Parathyroid adenoma (tissue), 2 donors: Measurements from ENCODE around the gene RNF13.
A peak's percentile ranks its signal among the peaks of the same experiment; 100 is the strongest.

Source experiments
- H2AFZ ChIP-seq: fragments of 300-600 bp; sonication (generic); one replicate; pipeline ENCODE4 v1.7.0; 2017; ENCODE audit warnings: antibody characterized with exemption, mild to moderate bottlenecking
- H3K27ac ChIP-seq: fragments of 300-600 bp; sonication (generic); one replicate; pipeline ENCODE4 v1.7.0; 2017
- H3K27me3 ChIP-seq: fragments of 300-600 bp; sonication (generic); one replicate; pipeline ENCODE4 v1.7.0; 2017; ENCODE audit warnings: low read length; ENCODE audit not compliant: control insufficient read depth, insufficient read depth
- H3K36me3 ChIP-seq: fragments of 300-600 bp; sonication (generic); one replicate; pipeline ENCODE4 v1.7.0; 2017; ENCODE audit warnings: low read length; ENCODE audit not compliant: control insufficient read depth, insufficient read depth
- H3K4me1 ChIP-seq: fragments of 300-600 bp; sonication (generic); one replicate; pipeline ENCODE4 v1.7.0; 2017; ENCODE audit warnings: control low read depth
- H3K4me2 ChIP-seq: fragments of 300-600 bp; sonication (generic); one replicate; pipeline ENCODE4 v1.7.0; 2017; ENCODE audit warnings: low read length
- H3K4me3 ChIP-seq: fragments of 300-600 bp; sonication (generic); one replicate; pipeline ENCODE4 v1.7.0; 2017; ENCODE audit warnings: low read depth, low read length
- H3K79me2 ChIP-seq: fragments of 300-600 bp; sonication (generic); one replicate; pipeline ENCODE4 v1.7.0; 2017; ENCODE audit warnings: control low read depth
- H3K9ac ChIP-seq: fragments of 300-600 bp; sonication (generic); one replicate; pipeline ENCODE4 v1.7.0; 2017; ENCODE audit warnings: mild to moderate bottlenecking
- H3K9me3 ChIP-seq: fragments of 300-600 bp; sonication (generic); one replicate; pipeline ENCODE4 v1.7.0; 2017; ENCODE audit warnings: low read length; ENCODE audit not compliant: control insufficient read depth
- TF ChIP-seq, protein P1 (sequence below): fragments of 300-600 bp; sonication (generic); IDR thresholded peaks from one replicate; pipeline ENCODE4 v1.7.0; 2017; ENCODE audit warnings: antibody characterized with exemption, mild to moderate bottlenecking
- donor health status: primary hyperparathyroidism.

Gene RNF13

DNA sequence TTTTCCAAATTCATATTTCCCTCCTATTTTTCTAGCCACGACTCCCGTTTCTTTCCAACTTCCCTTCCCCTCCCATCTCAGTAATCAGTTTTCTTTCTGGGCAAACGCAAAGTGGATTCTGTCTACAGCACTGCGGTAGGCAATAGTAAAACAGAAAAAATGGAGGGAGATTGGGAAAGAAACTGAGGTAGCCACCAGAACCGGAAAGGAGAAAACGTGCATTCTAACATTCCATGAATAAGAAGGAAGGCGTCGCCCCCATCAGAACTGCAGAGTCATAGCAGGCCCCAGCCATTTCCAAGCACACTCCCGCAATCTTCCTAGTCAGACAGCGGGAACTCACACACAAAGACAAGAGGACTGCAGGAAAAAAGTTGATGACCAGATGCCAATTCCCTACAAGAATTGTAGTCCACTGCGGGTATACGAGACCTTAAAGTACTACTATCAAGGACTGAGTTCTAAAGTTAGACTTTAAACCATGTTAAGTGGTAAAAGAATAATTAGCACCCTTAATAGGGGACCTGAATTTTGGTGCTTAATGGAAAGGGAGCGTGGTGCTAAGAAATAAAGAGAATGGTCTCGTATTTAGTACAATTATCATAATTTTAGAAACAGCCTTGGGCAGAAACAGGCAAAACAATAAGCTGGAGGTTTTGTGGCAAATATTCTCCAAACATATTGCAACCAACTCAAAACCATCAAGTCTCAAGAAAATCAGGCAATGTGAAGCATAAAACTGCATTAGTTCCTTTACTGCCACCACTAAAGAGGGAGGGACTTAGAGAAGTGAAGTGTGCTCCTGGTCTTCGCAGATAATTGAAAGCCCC is 156.3 kb downstream of the RNF13 start:
- Histone ChIP-seq H3K36me3 (no peaks in the 10 kb centered on the region), H3K4me3 (peak overlapping the region; percentile 65), H3K4me1 (no peaks in the 10 kb centered on the region), H3K27me3 (no peaks in the 10 kb centered on the region), H3K4me2 (peak overlapping the region; percentile 84), H3K9me3 (no peaks in the 10 kb centered on the region), H2AFZ (peak overlapping the region; percentile 90), H3K27ac (peak overlapping the region; percentile 86), H3K9ac (no peak overlapping the region), H3K79me2 (peaks cover 9% of the 10 kb centered on the region)
- TF ChIP-seq, protein P1, sequence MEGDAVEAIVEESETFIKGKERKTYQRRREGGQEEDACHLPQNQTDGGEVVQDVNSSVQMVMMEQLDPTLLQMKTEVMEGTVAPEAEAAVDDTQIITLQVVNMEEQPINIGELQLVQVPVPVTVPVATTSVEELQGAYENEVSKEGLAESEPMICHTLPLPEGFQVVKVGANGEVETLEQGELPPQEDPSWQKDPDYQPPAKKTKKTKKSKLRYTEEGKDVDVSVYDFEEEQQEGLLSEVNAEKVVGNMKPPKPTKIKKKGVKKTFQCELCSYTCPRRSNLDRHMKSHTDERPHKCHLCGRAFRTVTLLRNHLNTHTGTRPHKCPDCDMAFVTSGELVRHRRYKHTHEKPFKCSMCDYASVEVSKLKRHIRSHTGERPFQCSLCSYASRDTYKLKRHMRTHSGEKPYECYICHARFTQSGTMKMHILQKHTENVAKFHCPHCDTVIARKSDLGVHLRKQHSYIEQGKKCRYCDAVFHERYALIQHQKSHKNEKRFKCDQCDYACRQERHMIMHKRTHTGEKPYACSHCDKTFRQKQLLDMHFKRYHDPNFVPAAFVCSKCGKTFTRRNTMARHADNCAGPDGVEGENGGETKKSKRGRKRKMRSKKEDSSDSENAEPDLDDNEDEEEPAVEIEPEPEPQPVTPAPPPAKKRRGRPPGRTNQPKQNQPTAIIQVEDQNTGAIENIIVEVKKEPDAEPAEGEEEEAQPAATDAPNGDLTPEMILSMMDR = no peak

DNA sequence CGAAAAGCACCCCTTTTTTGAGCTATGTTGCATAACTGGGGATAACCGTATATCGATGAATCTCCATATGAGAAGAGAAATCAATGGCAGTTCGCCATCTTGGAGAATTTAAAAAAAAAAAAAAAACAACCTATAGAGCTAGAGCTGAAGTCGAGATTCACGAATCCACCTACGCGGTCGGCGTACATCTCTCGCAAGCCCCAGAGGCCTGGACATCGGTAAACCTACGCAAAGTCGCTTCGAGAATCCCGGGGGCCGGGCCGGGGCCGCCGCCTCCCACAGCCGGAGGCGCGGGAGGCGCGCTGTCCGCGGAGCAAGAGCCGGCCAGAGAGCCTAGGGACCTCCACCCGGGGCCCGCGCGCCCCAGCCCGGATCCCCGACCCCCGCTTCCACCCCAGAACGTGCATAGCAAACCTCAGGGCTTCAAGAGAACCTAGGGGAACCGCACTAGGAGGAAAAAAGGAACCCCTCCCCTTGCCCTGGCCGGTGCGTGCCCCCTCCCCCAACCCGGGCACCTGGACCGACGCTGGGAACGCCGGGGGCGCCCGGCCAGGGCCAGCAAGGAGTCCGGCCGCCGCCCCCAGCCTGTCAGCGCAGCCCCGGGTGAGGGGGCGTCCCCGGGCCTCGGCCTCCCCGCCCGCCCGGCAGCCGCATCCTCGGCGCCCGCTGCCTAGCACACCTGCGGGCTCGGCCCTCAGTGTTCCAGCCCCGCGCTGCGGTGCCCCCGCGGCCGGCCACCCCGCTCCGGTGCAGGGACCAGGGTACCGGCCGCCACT is 157.1 kb downstream of the RNF13 start:
- Histone ChIP-seq H3K27ac (peak overlapping the region; percentile 86), H3K4me2 (peak overlapping the region; percentile 84), H3K9me3 (no peaks in the 10 kb centered on the region), H3K79me2 (peaks cover 8% of the 10 kb centered on the region), H3K27me3 (no peaks in the 10 kb centered on the region), H3K36me3 (no peaks in the 10 kb centered on the region), H3K9ac (peak overlapping the region; percentile 59), H3K4me3 (peak overlapping the region; percentile 65), H3K4me1 (no peaks in the 10 kb centered on the region), H2AFZ (peak overlapping the region; percentile 90)
- TF ChIP-seq, protein P1 = no peak

DNA sequence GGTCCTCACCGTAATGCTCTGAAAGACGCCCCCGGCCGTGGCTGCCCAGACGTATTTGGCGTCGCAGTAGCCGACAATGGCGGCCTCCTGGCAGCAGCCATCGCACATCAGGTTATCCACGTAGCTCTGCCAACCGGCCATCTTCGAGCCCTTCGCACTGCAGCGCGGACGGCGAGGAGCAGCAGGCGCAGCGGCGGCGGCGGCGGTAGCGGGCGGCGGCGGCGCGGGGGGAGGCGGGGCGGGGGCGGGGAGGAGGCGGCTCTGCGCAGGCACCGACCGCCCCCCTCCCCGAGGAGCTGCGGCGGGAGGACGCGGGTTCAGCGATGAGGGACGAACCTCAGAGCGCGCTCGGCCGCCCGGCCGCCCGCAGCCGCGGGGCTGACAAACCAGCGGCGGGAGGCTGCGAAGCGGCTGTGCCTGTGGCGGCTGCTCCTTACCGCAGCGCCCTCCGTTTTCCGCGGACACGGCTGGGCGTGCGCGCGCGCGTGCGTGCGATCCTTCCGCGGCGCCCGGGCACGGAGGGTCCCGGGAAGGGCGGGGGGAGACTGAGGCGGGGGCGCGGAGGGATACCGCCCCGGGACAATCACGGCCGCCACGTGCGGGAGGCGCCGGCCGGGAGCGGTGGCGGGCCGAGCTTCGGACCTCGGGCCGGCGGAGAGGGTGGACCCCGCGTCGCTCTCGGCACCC is 157.8 kb downstream of the RNF13 start, which contains the start of gene PFN2:
TSS of gene PFN2 (minus strand) at position 180 of the 687 bp plus-strand sequence. CDS start at position 141, 39 bp downstream.
- TF ChIP-seq, protein P1 = no peak
- Histone ChIP-seq H3K4me1 (no peaks in the 10 kb centered on the region), H3K27ac (peak within 1 kb of the TSS; percentile 86), H3K79me2 (peaks cover 7% of the 10 kb centered on the region), H3K4me2 (peak within 1 kb of the TSS; percentile 84), H2AFZ (peak within 1 kb of the TSS; percentile 90), H3K9ac (peak within 1 kb of the TSS; percentile 59), H3K9me3 (no peaks in the 10 kb centered on the region), H3K27me3 (no peaks in the 10 kb centered on the region), H3K36me3 (no peaks in the 10 kb centered on the region), H3K4me3 (peak within 1 kb of the TSS; percentile 70)

DNA sequence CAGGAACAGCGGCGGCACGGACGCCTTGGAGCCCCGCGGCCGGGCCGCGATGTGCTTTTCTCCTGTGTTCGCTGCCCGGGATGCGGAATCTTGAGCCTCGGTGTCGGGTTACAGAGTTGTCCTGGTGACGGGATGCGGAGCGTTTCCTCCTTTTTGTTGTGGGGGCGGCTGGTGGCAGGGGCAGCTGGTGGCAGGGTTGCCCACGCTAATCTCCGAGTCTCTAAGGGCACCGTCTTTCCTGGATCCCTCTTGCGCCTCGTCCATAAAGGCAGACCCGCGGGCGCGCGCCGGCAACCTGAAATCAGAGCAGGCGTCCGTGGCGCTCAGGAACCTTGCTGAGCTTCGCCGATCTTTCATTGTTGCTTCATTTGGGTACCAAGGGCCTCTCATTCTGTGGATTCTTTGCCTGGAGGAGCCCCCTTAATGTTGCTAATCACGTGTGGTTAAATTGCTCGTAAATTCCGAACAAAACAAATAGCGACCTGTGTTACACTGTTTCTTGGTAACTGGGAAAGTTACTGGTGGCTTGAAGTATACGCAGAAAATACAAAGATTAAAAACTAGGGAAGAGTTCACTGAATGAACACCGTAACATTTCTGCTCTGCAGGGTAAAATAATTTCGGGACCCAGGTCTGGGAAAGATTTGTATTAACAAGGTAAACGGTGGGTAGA is 158.5 kb downstream of the RNF13 start:
- Histone ChIP-seq H3K9ac (no peak overlapping the region), H3K27me3 (no peaks in the 10 kb centered on the region), H2AFZ (peak overlapping the region; percentile 88), H3K79me2 (peaks cover under 1% of the 10 kb centered on the region), H3K4me2 (peak overlapping the region; percentile 65), H3K4me1 (no peaks in the 10 kb centered on the region), H3K27ac (peak overlapping the region; percentile 86), H3K9me3 (no peaks in the 10 kb centered on the region), H3K4me3 (peak overlapping the region; percentile 70), H3K36me3 (no peaks in the 10 kb centered on the region)
- TF ChIP-seq, protein P1 = no peak
